ENCODE results near the gene SMIM1. TPM values are rescaled to one million over a fixed set of nuclear protein-coding genes. Genes with fewer than 3 reads are reported as not detected.

The SMIM1 gene
- total RNA-seq, 4 donors from 2014 or later: 1.5 to 5.3 TPM; not detected in 2

GRCh38 chr1:3738943-3739342, 33.6 kb upstream of the SMIM1 start:
- Histone ChIP-seq H3K9me3 (no peaks in the 10 kb centered on the region), H3K4me3 (no peak overlapping the region), H3K4me1 (peaks cover 0 to 8% (median 0%) of the 10 kb centered on the region in 3 donors), H3K27me3 (no peaks in the 10 kb centered on the region), H3K27ac (no peak overlapping the region), H3K36me3 (peaks cover 4 to 91% (median 14%) of the 10 kb centered on the region in 3 donors)
- TF ChIP-seq POLR2A (IDR thresholded peaks at IDR 0.05) (no peak), CTCF (IDR thresholded peaks at IDR 0.05) (no peak)
- 91 to 93% methylated on average over 6 to 9 of the region's 12 CpGs for WGBS, 2 donors
- intact Hi-C loops (cut with DNase I): no loop called here
- DNase-seq: no peak

- H3K27me3 ChIP-seq: no peaks in the 10 kb centered on the region
- no peak overlapping the region for H3K4me3 ChIP-seq
- H3K36me3 ChIP-seq: peaks cover 4 to 84% (median 14%) of the 10 kb centered on the region in 3 donors
- H3K4me1 ChIP-seq: peaks cover 0 to 18% (median 0%) of the 10 kb centered on the region in 3 donors
- 74 to 88% methylated on average over 3 to 9 of the region's 9 CpGs for WGBS, 2 donors
- DNase-seq: no peak
- H3K27ac ChIP-seq: no peak overlapping the region
- H3K9me3 ChIP-seq: no peaks in the 10 kb centered on the region
- TF ChIP-seq POLR2A (IDR thresholded peaks at IDR 0.05) (no peak), CTCF (IDR thresholded peaks at IDR 0.05) (no peak)
- intact Hi-C loops (cut with DNase I): no loop called here
These were observed 32.5 kb upstream of the SMIM1 start for GRCh38 chr1:3740042-3740441.

- Histone ChIP-seq H3K27ac (no peak overlapping the region), H3K9me3 (no peaks in the 10 kb centered on the region), H3K4me3 (no peak overlapping the region), H3K27me3 (no peaks in the 10 kb centered on the region), H3K36me3 (peaks cover 4 to 83% (median 14%) of the 10 kb centered on the region in 3 donors), H3K4me1 (peaks cover 0 to 25% (median 0%) of the 10 kb centered on the region in 3 donors)
- TF ChIP-seq POLR2A (IDR thresholded peaks at IDR 0.05) (no peak), CTCF (IDR thresholded peaks at IDR 0.05) (no peak)
- DNase-seq: no peak
- WGBS, 2 donors: 100% methylated on average over 1 to 4 of the region's 13 CpGs
- intact Hi-C loops (cut with DNase I): no loop called here
These were observed 31.8 kb upstream of the SMIM1 start for GRCh38 chr1:3740752-3741151.

GRCh38 chr1:3741566-3742438, 30.7 kb upstream of the SMIM1 start:
- Histone ChIP-seq H3K36me3 (peaks cover 4 to 72% (median 14%) of the 10 kb centered on the region in 3 donors), H3K4me3 (no peak overlapping the region), H3K27me3 (no peaks in the 10 kb centered on the region), H3K27ac (no peak overlapping the region), H3K4me1 (peaks cover 7 to 35% (median 8%) of the 10 kb centered on the region in 3 donors), H3K9me3 (no peaks in the 10 kb centered on the region)
- intact Hi-C loops (cut with DNase I): no loop called here
- 83 to 92% methylated on average over 6 to 13 of the region's 22 CpGs for WGBS, 2 donors
- DNase-seq: no peak
- TF ChIP-seq CTCF (IDR thresholded peaks at IDR 0.05) (no peak), POLR2A (IDR thresholded peaks at IDR 0.05) (no peak)
